HG02571 (cell line): Measurements from ENCODE around the gene WDR90.
A peak's percentile ranks its signal among the peaks of the same experiment; 100 is the strongest.

ENCODE experiments used
- ATAC-seq: cut with Tn5 transposase; IDR thresholded peaks from one replicate; pipeline ENCODE4 v1.9.1; 2021; ENCODE audit warnings: mild to moderate bottlenecking, moderate library complexity; ENCODE audit not compliant: unreplicated experiment

WDR90 gene

DNA sequence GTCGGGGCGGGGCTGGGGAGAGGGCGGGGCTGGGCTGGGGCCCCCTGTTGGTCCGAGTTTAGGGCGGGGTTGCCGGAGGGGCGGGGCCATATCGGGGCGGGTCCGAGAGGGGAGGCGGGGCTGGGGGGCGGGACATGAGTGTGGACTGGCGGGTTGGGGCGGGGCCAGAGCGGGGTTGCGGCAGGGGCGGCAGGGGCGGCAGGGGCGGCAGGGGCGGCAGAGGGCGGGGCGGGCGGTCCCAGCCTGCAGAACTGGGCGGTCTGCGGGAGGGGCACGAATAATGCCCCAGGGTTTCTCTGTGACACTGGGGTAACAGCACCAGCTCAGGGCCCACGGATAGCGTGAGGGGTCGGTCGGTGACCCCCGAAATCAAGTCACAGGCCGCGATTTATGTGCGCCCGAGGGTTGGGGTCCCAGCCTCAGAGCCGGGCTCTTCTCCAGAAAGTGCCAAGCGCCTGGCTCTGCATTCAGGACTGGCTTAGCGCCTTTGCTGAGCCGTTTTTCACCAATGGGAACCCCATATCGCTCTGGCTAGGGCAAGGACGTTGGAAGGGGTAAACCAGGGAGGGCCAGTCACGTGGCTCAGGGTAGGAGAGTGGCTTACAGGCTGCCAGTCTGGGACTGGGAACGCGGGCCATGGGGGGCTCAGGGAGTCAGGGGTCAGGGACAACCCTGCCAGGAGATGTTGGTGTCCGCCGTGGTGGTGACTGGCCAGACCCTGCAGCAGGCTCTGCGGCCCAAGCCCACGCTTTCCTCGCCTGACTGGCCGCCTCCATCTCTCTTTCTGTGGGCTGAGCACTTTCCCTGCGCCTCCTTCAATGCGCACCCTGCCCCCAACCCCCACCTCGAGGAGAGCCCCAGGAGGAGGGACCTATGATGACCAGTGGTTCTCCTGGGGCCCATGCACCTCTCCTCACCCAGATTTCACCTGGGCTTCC, 11.8 kb upstream of the WDR90 start:
- no peak for ATAC-seq

DNA sequence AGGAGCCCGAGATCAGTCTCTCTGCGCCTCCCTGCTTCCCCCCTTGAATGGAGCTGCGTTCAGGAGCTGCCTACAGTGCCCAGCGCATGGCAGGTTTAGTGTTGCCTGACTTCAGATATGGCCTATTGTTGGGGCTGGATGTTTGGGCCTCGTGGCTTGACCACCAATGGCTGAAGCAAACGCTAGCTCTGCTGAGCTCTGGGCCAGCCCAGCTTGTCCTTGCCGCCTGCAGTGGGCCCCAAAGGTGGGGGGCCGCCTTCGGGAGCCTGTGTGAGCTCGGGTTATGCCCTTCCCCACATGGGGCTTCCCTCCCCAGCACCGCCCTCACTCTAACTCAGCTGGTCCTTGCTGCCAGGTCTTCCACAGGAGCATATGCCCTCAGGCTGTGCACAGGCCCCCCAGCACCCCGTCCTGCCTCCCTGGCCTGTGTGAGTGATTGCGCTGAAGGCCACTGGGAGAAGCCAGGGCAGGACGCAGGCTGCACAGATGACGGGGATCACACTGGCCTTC, 11.1 kb upstream of the WDR90 start:
- ATAC-seq = no peak

DNA sequence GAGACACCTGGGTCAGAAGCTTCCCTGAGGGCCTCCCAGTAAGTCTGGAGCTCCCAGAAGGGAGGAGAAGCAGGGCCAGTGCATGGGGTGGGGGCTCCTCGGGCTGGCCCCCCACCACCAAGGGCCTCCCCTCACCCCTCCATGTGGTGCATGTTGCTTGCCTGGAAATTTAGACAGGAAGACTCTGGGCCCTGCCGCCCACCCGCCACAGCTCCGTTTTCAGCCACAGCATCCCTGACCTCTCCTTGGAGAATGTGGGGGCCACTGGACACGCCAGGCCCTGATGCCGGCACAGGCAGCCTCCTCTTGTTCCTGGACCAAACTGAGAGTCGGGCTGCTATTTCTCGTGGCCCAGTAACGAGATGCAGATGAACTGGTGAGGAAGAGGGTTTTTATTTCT, 10.3 kb upstream of the WDR90 start:
- ATAC-seq = no peak

DNA sequence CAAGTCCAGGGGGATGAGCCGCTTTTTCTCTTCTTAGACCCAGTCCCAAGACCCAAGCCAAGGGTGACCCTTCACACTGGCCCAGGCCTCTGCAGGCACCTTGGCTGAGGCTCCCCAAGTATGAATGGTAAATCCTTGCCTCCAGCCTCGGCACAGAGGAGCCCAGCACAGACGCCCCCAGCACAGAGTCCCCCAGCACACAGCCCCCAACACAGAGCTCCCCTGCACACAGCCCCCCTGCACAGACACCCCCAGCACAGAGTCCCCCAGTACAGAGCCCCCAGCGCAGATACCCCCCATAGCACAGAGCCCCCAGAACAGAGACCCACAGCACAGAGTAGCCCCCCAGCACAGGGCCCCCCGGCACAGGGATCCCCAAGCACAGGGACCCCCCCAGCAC, 8.6 kb upstream of the WDR90 start:
- ATAC-seq = no peak

DNA sequence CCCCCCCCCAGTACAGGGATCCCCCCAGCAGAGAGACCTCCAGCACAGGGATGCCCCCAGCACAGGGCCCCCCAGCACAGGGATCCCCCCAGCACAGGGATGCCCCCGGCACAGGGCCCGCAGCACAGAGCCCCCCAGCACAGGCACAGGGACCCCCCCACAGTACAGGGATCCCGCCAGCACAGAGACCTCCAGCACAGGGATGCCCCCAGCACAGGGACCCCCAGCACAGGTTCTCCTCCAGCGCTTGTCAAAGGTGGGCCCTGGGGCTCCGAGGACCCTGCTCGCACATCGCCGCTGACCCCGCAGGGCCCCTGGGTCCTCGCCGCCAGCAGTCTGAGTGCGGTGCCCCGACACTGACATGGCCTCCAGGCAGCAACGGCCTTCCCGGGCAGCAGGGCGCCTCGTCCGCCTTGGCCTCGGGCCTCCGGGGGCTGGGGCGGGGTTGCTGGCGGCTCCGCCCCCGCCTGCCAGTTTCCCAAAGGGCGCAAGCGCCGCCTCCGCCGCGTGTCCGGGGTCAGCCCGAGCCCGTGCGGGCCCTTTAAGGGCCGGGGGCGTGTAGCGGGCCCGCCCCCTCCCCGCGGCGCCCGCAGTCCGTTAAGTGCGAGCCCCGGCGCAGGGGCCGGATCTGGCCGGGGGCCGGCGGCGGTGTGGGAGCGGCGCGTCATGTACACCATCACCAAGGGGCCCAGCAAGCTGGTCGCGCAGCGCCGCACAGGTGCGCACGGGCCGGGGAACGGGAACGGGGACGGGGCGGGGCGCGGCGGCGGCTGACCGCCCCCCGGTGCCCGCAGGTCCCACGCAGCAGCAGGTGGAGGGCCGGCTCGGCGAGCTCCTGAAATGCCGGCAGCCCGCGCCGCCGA, 7.6 kb upstream of the WDR90 start, which contains the start of gene MCRIP2:
Gene MCRIP2 (plus strand): TSS at position 503 of the 863 bp plus-strand sequence. CDS start 164 bp downstream, at position 667.
- peak; percentile 46 for ATAC-seq

DNA sequence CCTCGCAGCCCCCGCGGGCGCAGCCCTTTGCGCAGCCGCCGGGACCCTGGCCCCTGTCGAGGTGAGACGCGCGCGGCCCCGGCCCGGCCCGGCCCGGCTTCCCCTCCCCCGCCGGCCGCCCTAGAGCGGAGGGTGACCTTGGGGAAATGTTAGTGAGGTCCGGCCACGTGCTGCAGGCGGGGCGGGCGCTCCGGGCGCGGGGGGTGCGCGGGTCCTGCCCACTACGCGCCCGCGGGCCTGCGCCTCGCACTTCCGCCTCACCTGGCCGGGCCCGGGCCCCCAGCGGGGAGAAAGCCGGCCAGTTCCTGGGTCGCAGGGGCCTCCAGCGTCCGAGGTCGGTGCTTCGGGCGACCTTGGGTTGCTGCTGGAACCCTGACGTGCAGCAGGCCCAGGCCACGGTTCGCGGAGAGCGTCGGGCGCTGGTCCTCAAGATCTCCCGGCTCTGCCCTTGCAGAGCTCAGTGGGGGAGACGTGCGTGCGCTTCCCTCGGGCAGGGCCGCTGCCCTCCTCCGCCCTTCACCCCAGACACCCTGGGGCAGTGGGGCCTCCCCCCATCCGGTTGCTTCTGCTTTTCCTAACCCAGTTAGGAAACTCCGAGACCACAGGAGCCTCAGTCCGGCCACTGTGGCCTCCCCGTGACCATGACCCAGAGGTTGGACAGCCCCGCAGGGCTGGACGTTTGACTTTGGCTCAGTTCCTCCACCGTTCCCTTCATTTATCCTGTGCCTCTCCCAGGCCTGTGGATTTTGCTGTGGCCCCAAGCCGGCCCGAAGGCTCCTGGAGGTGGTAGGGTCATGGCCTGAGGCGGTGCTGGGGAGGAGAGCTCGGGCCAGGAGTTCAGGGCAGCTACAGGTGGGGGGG, 6.7 kb upstream of the WDR90 start:
- ATAC-seq = peak; percentile 33

DNA sequence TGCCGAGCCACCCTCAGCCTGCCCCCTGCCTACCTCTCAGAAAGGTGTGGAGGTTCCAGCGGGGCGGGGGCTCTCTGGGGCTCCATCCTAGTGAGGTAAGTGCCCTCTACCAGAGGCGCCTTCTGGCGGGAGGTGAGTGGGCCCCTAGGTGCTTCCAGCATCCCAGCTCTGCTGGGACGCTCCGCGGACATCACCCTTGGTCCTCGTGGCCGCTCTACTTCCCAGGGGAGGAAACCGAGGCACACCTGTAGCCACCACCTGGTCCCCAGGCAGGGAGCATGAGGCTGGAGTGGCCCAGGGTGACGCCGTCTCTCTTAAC, 6.2 kb upstream of the WDR90 start:
- ATAC-seq = no peak

DNA sequence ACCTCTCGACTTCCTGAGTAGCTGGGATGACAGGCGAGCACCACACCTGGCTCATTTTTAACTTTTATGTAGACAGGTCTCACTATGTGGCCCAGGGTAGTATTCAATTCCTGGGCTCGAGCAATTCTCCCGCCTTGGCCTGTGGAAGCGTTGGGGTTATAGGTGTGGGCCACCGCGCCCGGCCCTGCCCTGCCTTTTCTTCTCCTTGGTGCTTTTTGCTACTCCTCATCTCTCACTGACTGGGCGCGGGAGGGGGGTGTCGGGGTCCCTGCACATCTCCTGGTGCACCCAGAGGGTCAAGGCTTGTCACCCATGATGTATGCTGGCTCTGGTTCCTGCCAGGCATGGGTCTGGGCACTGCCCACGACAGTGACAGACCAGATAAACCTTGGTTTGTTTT, 4.6 kb upstream of the WDR90 start:
- no peak for ATAC-seq

DNA sequence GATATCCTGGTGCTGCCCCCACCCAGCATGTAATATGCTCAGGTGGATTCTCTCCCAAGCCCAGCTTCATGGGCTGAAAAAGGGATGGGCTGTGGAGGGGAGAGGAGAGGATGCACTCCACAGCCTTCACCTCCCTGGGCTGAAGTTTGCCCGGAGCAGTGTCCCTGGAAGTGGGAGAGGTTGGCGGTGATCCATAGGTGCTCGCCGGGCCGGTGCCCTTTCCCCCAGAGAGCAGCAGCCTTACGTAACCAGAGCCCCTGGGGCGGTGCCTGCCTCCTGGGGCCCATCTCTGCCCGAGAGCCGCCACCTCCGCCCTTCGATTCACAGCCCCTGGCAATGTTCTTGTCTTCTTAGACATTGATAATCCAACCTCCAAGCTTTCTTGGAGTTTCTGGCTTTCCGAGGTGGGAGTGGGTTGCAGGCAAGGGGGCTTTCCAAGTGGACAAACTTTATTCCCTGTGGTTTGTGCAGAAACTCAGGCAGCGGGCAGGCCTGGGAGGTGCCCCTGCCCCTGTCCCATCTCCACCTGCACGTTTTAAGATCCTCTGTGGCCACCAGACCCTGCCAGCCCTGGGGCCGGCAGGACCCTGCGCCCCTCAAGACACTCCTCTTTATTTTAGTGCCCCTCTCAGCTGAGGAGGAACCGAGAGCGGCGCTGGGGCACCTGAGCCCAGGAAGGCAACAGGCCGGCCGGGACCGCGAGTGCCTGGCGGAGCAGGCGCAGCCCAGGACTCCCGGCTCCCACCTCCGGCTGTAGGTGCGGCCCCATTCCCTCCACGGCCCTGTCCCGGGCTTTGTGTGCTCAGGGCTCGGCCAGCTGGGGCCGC, 3.1 kb upstream of the WDR90 start:
- ATAC-seq = no peak

DNA sequence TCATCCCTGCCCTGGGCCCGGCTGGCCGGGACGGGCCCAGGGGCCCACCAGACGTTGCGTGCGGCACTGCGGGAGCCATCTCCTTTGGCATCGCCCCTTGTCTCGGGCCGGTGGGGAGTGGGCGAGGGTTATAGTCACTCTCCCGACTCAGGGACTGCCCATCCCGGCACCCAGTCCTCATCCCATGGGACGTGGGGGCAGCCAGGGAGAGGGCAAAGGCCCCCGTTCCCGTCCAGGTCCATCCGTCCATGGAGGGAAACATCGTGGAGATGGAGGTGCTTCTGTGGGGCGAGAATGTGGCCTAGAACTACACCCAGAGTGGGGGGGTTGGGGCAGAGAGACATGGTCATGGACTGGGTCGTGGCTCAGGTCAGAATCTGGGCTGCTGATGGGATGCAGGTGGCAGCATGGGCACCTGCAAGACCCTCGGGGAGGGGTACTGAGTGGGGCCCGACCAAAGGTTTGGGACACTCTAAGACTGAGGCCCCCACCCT, 2.4 kb upstream of the WDR90 start:
- no peak for ATAC-seq

DNA sequence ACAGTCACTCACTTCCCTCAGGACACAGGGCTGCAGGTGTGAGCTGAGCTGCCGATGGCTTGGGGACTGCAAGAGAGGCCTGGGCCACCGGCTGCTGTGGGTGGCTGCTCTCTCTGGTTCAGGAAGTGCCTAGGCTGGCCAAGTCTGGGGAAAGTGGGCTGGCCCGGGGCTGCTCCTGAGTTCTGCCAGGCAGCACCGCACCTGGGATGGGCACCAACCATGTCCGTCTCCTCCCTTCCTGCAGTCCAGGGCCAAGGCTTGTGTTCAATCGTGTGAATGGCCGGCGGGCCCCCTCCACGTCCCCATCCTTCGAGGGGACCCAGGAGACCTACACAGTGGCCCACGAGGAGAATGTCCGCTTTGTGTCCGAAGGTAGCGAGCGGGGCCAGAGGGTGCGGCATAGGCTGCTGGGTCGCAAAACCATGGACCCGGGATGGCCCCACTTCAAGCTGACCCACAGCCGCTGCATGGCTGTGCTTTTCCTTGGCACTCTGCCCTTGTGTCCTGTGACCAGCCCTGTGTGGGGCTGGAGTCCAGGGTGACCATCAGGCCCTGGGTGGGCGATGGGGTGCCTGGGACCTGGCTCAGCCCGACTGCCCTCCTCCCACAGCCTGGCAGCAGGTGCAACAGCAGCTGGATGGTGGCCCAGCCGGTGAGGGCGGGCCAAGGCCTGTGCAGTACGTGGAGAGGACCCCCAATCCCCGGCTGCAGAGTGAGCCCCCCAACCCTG, 1.8 kb upstream of the WDR90 start:
- ATAC-seq = no peak

DNA sequence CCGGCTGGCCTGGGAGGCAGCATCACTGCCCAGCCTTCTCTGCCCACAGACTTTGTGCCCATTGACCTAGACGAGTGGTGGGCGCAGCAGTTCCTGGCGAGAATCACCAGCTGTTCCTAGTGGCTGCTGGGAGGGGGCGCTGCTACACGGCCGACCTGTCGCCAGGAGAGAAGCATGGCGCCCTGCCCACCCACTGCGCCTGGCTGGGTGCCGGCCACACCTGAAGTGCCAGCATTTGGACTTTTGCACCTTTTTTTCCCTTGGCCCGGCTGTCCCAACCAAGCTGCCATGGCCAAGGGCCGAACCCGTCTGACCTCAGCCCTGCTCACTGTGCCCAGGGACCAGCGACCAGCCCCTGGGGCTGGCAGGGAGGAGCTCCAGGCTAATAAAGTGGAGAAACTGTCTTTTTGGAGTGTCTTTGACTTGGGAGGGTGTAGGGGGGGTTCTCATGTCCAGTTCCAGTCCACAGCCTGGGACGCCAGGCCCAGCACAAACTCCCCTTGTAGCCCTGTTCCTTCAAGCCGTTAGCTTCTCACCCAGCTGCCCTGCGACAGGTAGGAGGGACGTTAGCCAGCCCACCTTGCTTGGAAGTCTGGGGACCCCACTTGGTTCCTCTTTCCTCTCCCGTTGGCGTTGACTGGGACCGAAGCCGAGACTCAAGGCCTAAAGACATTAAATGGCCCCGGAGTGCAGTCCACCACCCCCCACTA, 939 bp upstream of the WDR90 start:
- no peak for ATAC-seq

- ATAC-seq = peak; percentile 6
These were observed 466 bp downstream of the WDR90 start for GRCh38 chr16:649631-650030.

DNA sequence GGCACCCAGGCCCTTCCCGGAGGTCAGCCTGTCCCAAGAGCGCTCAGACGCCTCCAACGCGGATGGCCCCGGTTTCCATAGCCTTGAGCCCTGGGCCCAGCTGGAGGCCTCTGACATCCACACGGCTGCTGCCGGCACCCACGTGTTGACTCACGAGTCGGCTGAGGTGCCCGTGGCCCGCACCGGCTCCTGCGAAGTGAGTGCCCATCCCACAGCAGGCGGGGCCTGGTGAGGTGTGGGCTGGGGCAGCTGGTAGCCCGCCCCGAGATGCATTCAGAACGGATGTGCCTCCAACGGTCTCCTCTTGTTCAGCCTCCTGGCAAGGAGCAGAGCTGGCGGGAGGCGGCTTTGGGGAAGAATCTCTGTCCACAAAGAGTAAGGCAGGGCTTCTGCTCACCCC, 2.7 kb downstream of the WDR90 start:
- no peak for ATAC-seq

GRCh38 chr16:652454-653305, 3.5 kb downstream of the WDR90 start:
- ATAC-seq = no peak

DNA sequence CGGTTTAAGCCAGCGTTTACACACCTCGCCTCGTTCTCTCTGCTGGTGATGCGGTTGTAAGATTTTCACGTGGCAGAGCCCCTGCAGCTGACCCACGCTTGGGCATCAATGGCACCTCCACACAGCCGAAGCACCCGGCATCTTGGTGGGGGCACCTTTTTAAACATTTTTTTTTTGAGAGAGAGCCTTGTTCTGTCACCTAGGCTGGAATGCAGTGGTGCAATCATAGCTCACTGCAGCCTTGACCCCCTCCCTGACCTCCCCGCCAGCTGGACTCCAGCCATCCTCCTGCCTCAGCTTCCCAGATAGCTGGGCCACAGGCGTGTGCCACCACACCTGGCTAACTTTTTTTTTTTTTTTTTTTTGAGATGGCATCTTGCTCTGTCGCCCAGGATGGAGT, 4.9 kb downstream of the WDR90 start:
- no peak for ATAC-seq

DNA sequence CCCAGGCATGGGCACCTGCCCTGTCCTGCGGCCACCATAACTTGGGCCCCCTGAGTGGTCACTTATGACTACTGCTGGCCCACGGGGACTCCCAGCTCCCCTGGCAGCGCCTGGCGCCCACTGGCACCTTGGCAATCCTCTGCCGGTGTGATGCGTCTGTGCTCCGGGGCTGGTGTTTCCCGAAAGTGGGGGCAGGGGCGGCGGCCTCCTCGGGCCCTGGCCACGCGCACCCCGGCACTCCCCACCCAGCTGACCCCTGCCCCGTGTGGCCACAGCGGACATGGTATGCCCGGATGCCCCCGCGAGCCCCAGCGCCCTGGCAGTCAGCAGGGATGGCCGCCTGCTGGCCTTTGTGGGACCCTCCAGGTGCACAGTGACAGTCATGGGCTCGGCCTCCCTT, 8.3 kb downstream of the WDR90 start:
- ATAC-seq = no peak
